GM21825 (cell line): ENCODE measurements around the gene PRKCB.
"Not testable (repeated sequence)": the region's sequence is repeated elsewhere in the genome, so short reads cannot be mapped to it uniquely, and the experiment has no call there.

Experiments used
- ATAC-seq: cut with Tn5 transposase; IDR thresholded peaks from one replicate; pipeline ENCODE4 v1.9.1; 2021; ENCODE audit warnings: mild to moderate bottlenecking, moderate library complexity; ENCODE audit not compliant: unreplicated experiment

Gene PRKCB

GRCh38 chr16:24206926-24207325, 371.1 kb downstream of the PRKCB start:
- ATAC-seq: no peak

- no peak for ATAC-seq
Observed at GRCh38 chr16:24208710-24209109, 372.9 kb downstream of the PRKCB start.

GRCh38 chr16:24214992-24215391, 379.2 kb downstream of the PRKCB start:
- no peak for ATAC-seq

GRCh38 chr16:24216961-24217360, 381.2 kb downstream of the PRKCB start:
- ATAC-seq: no peak

- ATAC-seq: no peak
Observed at GRCh38 chr16:24217461-24217860, 381.7 kb downstream of the PRKCB start.

DNA sequence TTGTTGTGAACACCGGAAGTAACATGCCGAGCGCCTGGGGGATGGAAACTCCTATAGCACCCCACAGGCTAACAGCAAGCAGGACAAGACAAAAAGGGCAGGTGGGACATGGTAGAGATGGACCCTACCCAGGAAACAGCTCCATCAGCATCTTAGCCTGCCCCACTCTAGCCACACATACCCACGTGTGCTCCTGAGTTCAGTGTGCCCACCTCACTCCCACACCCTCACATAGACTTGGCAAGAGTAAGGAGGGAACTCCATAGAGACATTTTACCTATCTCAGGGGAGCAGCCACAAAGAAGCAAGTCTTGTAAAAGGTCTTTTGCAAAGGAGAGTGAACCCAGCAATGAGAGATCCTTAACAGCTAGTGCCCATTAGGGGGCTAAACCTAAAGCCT, 382.5 kb downstream of the PRKCB start:
- ATAC-seq: no peak

DNA sequence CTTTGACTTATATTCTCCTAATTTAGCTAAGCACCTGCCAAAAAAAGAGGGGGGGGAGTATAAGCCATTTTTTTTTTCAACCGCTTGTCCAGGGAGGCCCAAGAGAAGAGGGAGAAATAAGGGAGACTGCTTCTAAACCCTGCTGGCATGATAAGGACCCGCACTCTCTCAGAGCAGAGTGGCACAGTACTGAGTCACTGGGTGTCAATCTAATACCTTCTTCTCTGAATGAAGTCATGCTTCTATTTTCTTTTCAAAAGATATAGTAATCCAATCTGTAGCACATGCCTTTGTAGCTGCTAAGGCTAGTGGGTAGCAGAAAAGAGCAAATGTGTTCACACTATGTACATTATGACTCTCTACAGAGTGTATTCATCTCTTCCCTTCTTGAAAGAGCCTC, 385.4 kb downstream of the PRKCB start:
- no peak for ATAC-seq

GRCh38 chr16:24228514-24228913, 392.7 kb downstream of the PRKCB start:
- ATAC-seq: no peak

DNA sequence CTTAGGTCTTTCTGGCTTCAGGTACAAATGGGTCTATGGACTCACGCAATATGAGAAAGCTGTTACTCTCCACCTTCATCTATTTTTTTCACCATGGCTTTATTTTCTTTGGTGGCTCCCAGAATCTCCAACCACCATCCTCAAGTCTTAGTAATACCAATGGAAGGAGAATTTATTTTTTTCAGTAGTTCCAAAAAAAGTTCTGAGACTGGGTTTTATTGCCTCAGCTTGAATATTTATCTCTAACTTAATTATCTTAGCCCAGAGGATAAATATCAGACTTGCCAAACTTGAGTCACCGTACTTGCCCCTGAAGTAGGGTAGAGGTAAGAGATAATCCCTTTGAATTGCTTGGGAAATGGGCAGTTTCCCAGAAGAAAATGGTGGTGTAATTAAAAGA, 397.2 kb downstream of the PRKCB start:
- no peak for ATAC-seq

- ATAC-seq: no peak
Observed at GRCh38 chr16:24234737-24235136, 399.0 kb downstream of the PRKCB start.

- ATAC-seq: no peak
Observed at GRCh38 chr16:24235806-24236205, 400.0 kb downstream of the PRKCB start.

DNA sequence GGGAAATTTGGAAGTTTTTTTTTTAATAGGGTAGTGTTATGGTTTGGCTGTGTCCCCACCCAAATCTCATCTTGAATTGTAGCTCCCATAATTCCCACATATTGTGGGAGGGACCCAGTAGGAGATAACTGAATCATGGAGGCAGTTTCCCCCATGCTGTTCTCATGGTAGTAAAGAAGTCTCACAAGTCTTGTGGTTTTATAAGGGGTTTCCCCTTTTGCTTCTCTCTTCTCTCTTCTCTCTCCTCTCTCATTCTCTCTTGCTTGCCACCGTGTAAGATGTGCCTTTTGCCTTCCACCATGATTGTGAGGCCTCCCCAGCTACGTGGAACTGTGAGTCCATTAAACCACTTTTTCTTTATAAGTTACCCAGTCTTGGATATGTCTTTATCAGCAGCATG, 403.1 kb downstream of the PRKCB start:
- not testable (repeated sequence) for ATAC-seq

DNA sequence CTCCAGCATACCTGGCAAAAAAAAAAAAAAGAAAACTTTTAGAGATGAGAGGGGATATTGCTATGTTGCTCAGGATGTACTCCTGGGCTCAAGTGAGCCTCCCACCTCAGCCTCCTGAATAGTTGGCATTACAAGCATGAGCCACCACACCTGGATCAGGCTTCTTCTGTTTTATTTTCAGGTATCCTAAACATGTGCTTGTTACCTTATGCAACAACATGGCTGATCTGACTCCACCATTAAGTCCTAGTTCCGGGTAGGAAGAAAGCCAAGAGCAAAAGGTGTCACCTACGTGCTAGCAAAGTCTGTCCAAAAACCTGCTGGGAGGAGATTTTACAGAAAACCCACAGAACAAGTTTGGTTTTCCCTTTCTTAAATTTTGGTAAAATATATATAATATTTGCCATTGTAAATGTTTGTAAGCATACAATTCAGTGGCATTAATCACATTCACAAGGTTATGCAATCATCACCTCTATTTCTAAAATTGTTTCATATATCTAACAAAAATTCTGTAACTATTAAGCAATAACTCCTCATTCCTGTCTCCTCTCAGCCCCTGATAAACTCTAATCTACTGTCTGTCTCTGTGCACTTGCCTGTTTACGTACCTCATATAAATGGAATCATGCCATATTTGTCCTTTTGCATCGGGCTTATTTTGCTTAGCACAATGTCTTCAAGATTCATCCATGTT, 411.3 kb downstream of the PRKCB start:
- no peak for ATAC-seq

DNA sequence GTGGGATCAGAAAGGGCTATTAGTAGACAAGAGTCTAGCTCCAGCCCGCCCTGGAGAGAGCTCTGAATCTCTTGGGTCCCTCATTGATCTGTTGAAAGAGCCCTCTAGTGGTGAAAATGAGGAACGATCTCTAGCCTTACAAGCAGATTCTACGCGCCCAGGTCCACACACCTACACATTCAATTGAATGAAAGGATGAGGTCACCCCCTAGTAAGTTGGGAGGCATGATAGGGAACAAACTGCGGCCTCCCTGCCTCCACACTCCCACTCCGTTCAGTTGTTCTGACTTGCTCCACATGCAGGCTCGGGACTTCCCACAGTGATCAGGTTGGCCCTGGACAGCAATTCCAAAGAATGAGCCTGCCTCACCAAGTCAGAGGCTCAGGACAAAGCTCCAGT, 417.4 kb downstream of the PRKCB start:
- no peak for ATAC-seq

GRCh38 chr16:24255456-24256371, 419.9 kb downstream of the PRKCB start, which contains the start of gene CACNG3:
CACNG3 (plus strand) TSS chr16:24256335; CDS start chr16:24256755, 420 bp downstream.
- ATAC-seq: no peak

- ATAC-seq: no peak
Observed at GRCh38 chr16:24257958-24258357, 422.2 kb downstream of the PRKCB start.

DNA sequence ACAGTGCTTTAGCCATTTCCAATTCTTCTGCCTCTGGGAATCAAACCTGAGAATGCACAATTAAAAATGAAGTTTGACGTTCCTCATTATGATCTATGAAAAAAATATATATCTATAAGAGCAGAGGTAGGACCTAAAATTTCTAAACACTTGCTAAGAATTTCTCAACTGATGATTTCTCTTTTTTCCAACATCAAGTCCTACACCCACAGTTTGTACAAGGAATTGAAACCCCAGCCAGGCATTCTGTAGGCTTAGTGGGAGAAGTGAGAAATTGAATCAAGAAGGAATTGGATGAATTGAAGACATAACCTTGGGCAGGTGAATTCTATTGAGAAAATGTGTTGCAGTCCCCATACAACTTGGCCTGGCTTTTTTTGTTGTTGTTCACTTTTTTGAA, 423.0 kb downstream of the PRKCB start:
- no peak for ATAC-seq

- no peak for ATAC-seq
Observed at GRCh38 chr16:24262816-24263215, 427.0 kb downstream of the PRKCB start.
